PC-9 (cell line): Measurements from ENCODE around the gene BRPF1. TPM values are rescaled to one million over a fixed set of nuclear protein-coding genes. Genes with fewer than 3 reads are reported as not detected.

Experiments used
- BruUV-seq: library from RNA; stranded (reverse); fragments of 400-500 nt; replicated peaks from 2 replicates; lab custom pipeline; 2021; lab: Mats Ljungman, UMichigan
- CTCF ChIA-PET: fragments of 300-600 bp; sonication (Branson Sonifier 250); formaldehyde crosslinking; loops from one replicate; lab custom pipeline; 2022; ENCODE audit warnings: antibody characterized with exemption; lab: Charles Lee
- POLR2A ChIA-PET: fragments of 300-600 bp; sonication (Branson Sonifier 250); formaldehyde crosslinking; loops from one replicate; lab custom pipeline; 2022; ENCODE audit warnings: antibody characterized with exemption; ENCODE audit not compliant: unreplicated experiment; lab: Charles Lee
- DNase-seq, 2 experiments: peaks; one replicate each; pipeline versions ENCODE4 v3.0.0 to v3.0.0-alpha.2; 2015 to 2022; ENCODE audit warnings: mixed read lengths in 1 of 2
- H2AFZ ChIP-seq: fragments of 200-600 bp; sonication (generic); 2 replicates; pipeline ENCODE4 v1.8.1; 2017; ENCODE audit warnings: antibody characterized with exemption
- H3F3A ChIP-seq: fragments of 200-600 bp; sonication (generic); 2 replicates; pipeline ENCODE4 v1.8.1; 2017; ENCODE audit warnings: antibody characterized with exemption, mild to moderate bottlenecking, low read depth; ENCODE audit not compliant: insufficient read depth
- H3K27ac ChIP-seq: fragments of 200-600 bp; sonication (generic); 2 replicates; pipeline ENCODE4 v1.6.1; 2016; ENCODE audit warnings: mixed run types
- H3K27me3 ChIP-seq: fragments of 200-600 bp; sonication (generic); 2 replicates; pipeline ENCODE4 v1.6.1; 2016; ENCODE audit warnings: low read depth, mixed run types; ENCODE audit not compliant: insufficient read depth
- H3K36me3 ChIP-seq: fragments of 200-600 bp; sonication (generic); 2 replicates; pipeline ENCODE4 v1.6.1; 2016; ENCODE audit warnings: low read depth, mixed run types
- H3K4me1 ChIP-seq: fragments of 200-600 bp; sonication (generic); replicated peaks from 2 replicates; pipeline ENCODE4 v1.6.1; 2016; ENCODE audit warnings: mixed run types; ENCODE audit not compliant: insufficient read depth
- H3K4me2 ChIP-seq: fragments of 200-600 bp; sonication (generic); 2 replicates; pipeline ENCODE4 v1.6.1; 2017; ENCODE audit warnings: mixed run types
- H3K4me3 ChIP-seq: fragments of 200-600 bp; sonication (generic); 2 replicates; pipeline ENCODE4 v1.6.1; 2016; ENCODE audit warnings: mixed run types
- H3K79me2 ChIP-seq: fragments of 200-600 bp; sonication (generic); 2 replicates; pipeline ENCODE4 v1.6.1; 2017; ENCODE audit warnings: low read depth, mixed run types
- H3K9me2 ChIP-seq: fragments of 200-600 bp; sonication (generic); 2 replicates; pipeline ENCODE4 v1.8.1; 2017; ENCODE audit warnings: mild to moderate bottlenecking; ENCODE audit not compliant: insufficient read depth
- H3K9me3 ChIP-seq: fragments of 200-600 bp; sonication (generic); 2 replicates; pipeline ENCODE4 v1.8.1; 2016; ENCODE audit warnings: low read depth; ENCODE audit not compliant: insufficient read depth
- H4K20me1 ChIP-seq: fragments of 200-600 bp; sonication (generic); 2 replicates; pipeline ENCODE4 v1.8.1; 2017; ENCODE audit not compliant: insufficient read depth
- CTCF ChIP-seq: fragments of 200-600 bp; sonication (generic); conservative IDR thresholded peaks from 2 replicates; pipeline ENCODE4 v1.6.1; 2017; ENCODE audit warnings: mixed run types, antibody characterized with exemption, mild to moderate bottlenecking, moderate library complexity
- EZH2 ChIP-seq: fragments of 200-600 bp; sonication (generic); IDR thresholded peaks from 2 replicates; pipeline ENCODE4 v1.8.0; 2017; ENCODE audit warnings: antibody characterized with exemption, low read depth
- intact Hi-C: fragments of 100-400 bp; cut with micrococcal nuclease; formaldehyde crosslinking; loops from one replicate; pipeline ENCODE4 v1.10.0; 2022; ENCODE audit not compliant: unreplicated experiment
- total RNA-seq: library from RNA; stranded (reverse); gene quantifications from 2 replicates; pipeline ENCODE4 v1.2.3, GENCODE V29; 2021

BRPF1 gene
- total RNA-seq, 1 experiment from 2014 or later, result 15.9 TPM

- POLR2A ChIA-PET, result interaction anchor here (0.6 kb wide), 1 partner anchor 313 kb away, joined by 4 read pairs; no protein-coding TSS in a partner anchor
- Histone ChIP-seq H3K9me3 (no peaks in the 10 kb centered on the region), H4K20me1 (no peaks in the 10 kb centered on the region), H3K4me1 (no peaks in the 10 kb centered on the region), H3K36me3 (no peaks in the 10 kb centered on the region), H3K4me2 (no peak overlapping the region), H3K79me2 (no peaks in the 10 kb centered on the region), H2AFZ (no peak overlapping the region), H3K27ac (no peak overlapping the region), H3F3A (no peaks in the 10 kb centered on the region), H3K9me2 (no peaks in the 10 kb centered on the region), H3K27me3 (no peaks in the 10 kb centered on the region), H3K4me3 (no peak overlapping the region)
- DNase-seq, result no peak
- intact Hi-C loops, result no loop called here
- no TSS peak for BruUV-seq
- CTCF ChIA-PET, result interaction anchor here (0.6 kb wide), 1 partner anchor 9 kb away, joined by 3 read pairs; the partner anchor contains the start of gene CAMK1
- no peak for TF ChIP-seq CTCF
- TF ChIP-seq EZH2, result no peak
Measured at GRCh38 chr3:9760779-9761505, 29.4 kb downstream of the BRPF1 start.

- no peak overlapping the region for H3K4me2 ChIP-seq
- DNase-seq, result no peak
- H3F3A ChIP-seq, result no peaks in the 10 kb centered on the region
- intact Hi-C loops, result no loop called here
- H2AFZ ChIP-seq, result no peak overlapping the region
- POLR2A ChIA-PET, result interaction anchor here (0.7 kb wide), 1 partner anchor 249 kb away, joined by 3 read pairs; no protein-coding TSS in a partner anchor
- BruUV-seq, result no TSS peak
- H3K4me3 ChIP-seq, result no peak overlapping the region
- H3K9me2 ChIP-seq, result no peaks in the 10 kb centered on the region
- no peaks in the 10 kb centered on the region for H3K79me2 ChIP-seq
- no peaks in the 10 kb centered on the region for H3K27me3 ChIP-seq
- no peaks in the 10 kb centered on the region for H3K36me3 ChIP-seq
- H3K9me3 ChIP-seq, result no peaks in the 10 kb centered on the region
- no peaks in the 10 kb centered on the region for H3K4me1 ChIP-seq
- CTCF ChIA-PET, result interaction anchor here (0.6 kb wide), 1 partner anchor 8 kb away, joined by 3 read pairs; the partner anchor contains the start of gene CAMK1
- no peaks in the 10 kb centered on the region for H4K20me1 ChIP-seq
- TF ChIP-seq EZH2 (no peak), CTCF (no peak)
- no peak overlapping the region for H3K27ac ChIP-seq
Measured at GRCh38 chr3:9761919-9762318, 30.4 kb downstream of the BRPF1 start.

GRCh38 chr3:9762871-9763270 lies 31.3 kb downstream of the BRPF1 start:
- no peak overlapping the region for H3K4me3 ChIP-seq
- H2AFZ ChIP-seq, result no peak overlapping the region
- H3K27me3 ChIP-seq, result no peaks in the 10 kb centered on the region
- no peak overlapping the region for H3K4me2 ChIP-seq
- H3F3A ChIP-seq, result no peaks in the 10 kb centered on the region
- no peaks in the 10 kb centered on the region for H3K79me2 ChIP-seq
- no peaks in the 10 kb centered on the region for H3K9me3 ChIP-seq
- intact Hi-C loops, result no loop called here
- H3K27ac ChIP-seq, result no peak overlapping the region
- TF ChIP-seq CTCF, result no peak
- TF ChIP-seq EZH2, result no peak
- no peaks in the 10 kb centered on the region for H3K4me1 ChIP-seq
- CTCF ChIA-PET, result no interaction called here
- BruUV-seq, result no TSS peak
- no peaks in the 10 kb centered on the region for H3K9me2 ChIP-seq
- no peaks in the 10 kb centered on the region for H4K20me1 ChIP-seq
- no peaks in the 10 kb centered on the region for H3K36me3 ChIP-seq
- POLR2A ChIA-PET, result interaction anchor here (0.5 kb wide), 1 partner anchor 567 kb away, joined by 3 read pairs; no protein-coding TSS in a partner anchor
- no peak for DNase-seq
